ENCODE results near the gene GAL3ST1.

DNA sequence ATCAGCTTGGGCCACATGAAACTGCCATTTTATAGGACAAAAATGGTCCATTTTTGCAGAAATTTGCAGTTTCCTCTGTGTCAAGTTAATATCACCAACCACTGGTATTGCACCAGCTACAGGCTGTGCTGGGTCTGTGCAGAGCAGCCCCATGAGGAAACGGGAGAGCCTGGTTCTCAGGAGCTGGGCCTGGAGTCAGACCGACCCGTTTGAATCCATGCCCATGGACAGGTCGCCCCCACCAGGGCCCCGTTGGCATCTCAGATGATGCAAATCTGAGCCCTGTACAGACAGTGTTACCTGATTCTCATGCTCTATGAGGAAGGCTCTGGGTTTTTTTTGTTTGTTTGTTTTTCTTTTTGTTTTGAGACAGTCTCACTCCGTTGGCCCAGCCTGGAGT, 18.1 kb downstream of the GAL3ST1 start:
- TF ChIP-seq, protein P1, sequence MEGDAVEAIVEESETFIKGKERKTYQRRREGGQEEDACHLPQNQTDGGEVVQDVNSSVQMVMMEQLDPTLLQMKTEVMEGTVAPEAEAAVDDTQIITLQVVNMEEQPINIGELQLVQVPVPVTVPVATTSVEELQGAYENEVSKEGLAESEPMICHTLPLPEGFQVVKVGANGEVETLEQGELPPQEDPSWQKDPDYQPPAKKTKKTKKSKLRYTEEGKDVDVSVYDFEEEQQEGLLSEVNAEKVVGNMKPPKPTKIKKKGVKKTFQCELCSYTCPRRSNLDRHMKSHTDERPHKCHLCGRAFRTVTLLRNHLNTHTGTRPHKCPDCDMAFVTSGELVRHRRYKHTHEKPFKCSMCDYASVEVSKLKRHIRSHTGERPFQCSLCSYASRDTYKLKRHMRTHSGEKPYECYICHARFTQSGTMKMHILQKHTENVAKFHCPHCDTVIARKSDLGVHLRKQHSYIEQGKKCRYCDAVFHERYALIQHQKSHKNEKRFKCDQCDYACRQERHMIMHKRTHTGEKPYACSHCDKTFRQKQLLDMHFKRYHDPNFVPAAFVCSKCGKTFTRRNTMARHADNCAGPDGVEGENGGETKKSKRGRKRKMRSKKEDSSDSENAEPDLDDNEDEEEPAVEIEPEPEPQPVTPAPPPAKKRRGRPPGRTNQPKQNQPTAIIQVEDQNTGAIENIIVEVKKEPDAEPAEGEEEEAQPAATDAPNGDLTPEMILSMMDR (IDR thresholded peaks at IDR 0.05), result no peak
- no peak for TF ChIP-seq POLR2AphosphoS5 (IDR thresholded peaks at IDR 0.05)
- TF ChIP-seq POLR2A (IDR thresholded peaks at IDR 0.05), result no peak
- TF ChIP-seq EP300 (IDR thresholded peaks at IDR 0.05), result no peak
